Epithelial cell of esophagus (primary cell): ENCODE measurements around the gene GEMIN2.
"Not testable (repeated sequence)": the region's sequence is repeated elsewhere in the genome, so short reads cannot be mapped to it uniquely, and the experiment has no call there.

Experiments
- DNase-seq: peaks from one replicate; pipeline ENCODE4 v3.0.0; 2010; ENCODE audit warnings: low read depth
- H3K4me3 ChIP-seq: 2 replicates; pipeline ENCODE4 v1.5.1; 2011; ENCODE audit warnings: mild to moderate bottlenecking, low read length, control low read depth
- CTCF ChIP-seq: IDR thresholded peaks from 2 replicates; pipeline ENCODE4 v1.5.1; 2011; ENCODE audit warnings: low read depth, mild to moderate bottlenecking, low read length, control low read depth, inconsistent platforms; ENCODE audit not compliant: insufficient read depth; ENCODE audit errors: missing control alignments

GEMIN2 gene

GRCh38 chr14:39087493-39087892 is 26.6 kb upstream of the GEMIN2 start:
- no peak overlapping the region for H3K4me3 ChIP-seq
- DNase-seq: no peak
- no peak for TF ChIP-seq CTCF

GRCh38 chr14:39090548-39091111 is 23.5 kb upstream of the GEMIN2 start:
- no peak for TF ChIP-seq CTCF

GRCh38 chr14:39091716-39092115 is 22.4 kb upstream of the GEMIN2 start:
- no peak for TF ChIP-seq CTCF
- no peak overlapping the region for H3K4me3 ChIP-seq
- DNase-seq: no peak

More at GRCh38 chr14:39090548-39091111, 23.5 kb upstream of the GEMIN2 start:
- no peak overlapping the region for H3K4me3 ChIP-seq
- no peak for DNase-seq

- no peak overlapping the region for H3K4me3 ChIP-seq
- DNase-seq: no peak
- TF ChIP-seq CTCF: no peak
Observed at GRCh38 chr14:39094515-39094914, 19.6 kb upstream of the GEMIN2 start.

- H3K4me3 ChIP-seq: no peak overlapping the region
- peak; percentile 75 for DNase-seq
- TF ChIP-seq CTCF: no peak
Observed at GRCh38 chr14:39097159-39097558, 17.0 kb upstream of the GEMIN2 start.

GRCh38 chr14:39099215-39099614 is 14.9 kb upstream of the GEMIN2 start:
- DNase-seq, H3K4me3 ChIP-seq: not testable (repeated sequence)

GRCh38 chr14:39099748-39100147 is 14.4 kb upstream of the GEMIN2 start:
- no peak for DNase-seq
- TF ChIP-seq CTCF: no peak
- H3K4me3 ChIP-seq: no peak overlapping the region
